ENCODE results near the gene PPP1R12C.
A peak's percentile ranks its signal among the peaks of the same experiment; 100 is the strongest.

PPP1R12C gene

GRCh38 chr19:55091126-55091910 lies 26.1 kb downstream of the PPP1R12C start:
- Mint-ChIP-seq H3K27ac (no peak overlapping the region), H3K4me3 (no peak overlapping the region), H3K9me3 (no peaks in the 10 kb centered on the region), H3K4me1 (peaks cover 30% of the 10 kb centered on the region), H3K36me3 (peaks cover 26% of the 10 kb centered on the region)
- DNase-seq (ENCODE audit: low spot score in 2 of 2) (no peak), ATAC-seq (no peak)

DNA sequence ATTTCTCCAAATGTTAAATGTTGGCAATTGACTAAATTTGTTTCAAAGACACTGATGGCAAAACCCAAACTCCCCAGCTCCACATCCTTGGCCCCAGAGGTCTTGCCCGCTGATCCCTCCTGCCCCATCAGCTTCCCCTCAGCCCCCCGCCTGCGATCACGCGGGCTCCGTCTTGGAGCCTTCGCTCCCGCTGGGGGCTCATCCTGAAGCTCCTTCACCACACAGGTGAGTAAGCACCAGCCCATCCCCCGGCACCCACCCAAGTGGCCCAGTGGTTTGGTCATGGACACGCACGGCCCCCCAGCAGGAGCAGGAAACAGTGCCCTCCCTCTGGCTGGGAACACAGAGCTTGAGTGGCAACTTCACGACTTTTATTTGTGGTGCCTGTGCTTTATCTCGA lies 26.9 kb downstream of the PPP1R12C start:
- no peak for ATAC-seq
- Mint-ChIP-seq H3K4me1 (peaks cover 30% of the 10 kb centered on the region), H3K4me3 (no peak overlapping the region), H3K36me3 (peaks cover 26% of the 10 kb centered on the region), H3K27ac (no peak overlapping the region), H3K9me3 (no peaks in the 10 kb centered on the region)
- DNase-seq (ENCODE audit: low spot score in 2 of 2) = no peak

- peaks cover 26% of the 10 kb centered on the region for H3K36me3 Mint-ChIP-seq
- no peaks in the 10 kb centered on the region for H3K9me3 Mint-ChIP-seq
- H3K4me1 Mint-ChIP-seq = peaks cover 30% of the 10 kb centered on the region
- H3K4me3 Mint-ChIP-seq = no peak overlapping the region
- ATAC-seq = no peak
- peak overlapping the region; percentile 69 for H3K27ac Mint-ChIP-seq
- no peak for DNase-seq (ENCODE audit: low spot score in 2 of 2)
Observed at GRCh38 chr19:55089342-55089944, 28.0 kb downstream of the PPP1R12C start.

- Mint-ChIP-seq H3K4me3 (peak overlapping the region; percentile 60), H3K36me3 (peaks cover 26% of the 10 kb centered on the region), H3K4me1 (peaks cover 30% of the 10 kb centered on the region), H3K27ac (peak overlapping the region; percentile 69), H3K9me3 (no peaks in the 10 kb centered on the region)
- DNase-seq (ENCODE audit: low spot score in 2 of 2) (peak; percentile 77 to 91), ATAC-seq (peak; percentile 43)
Observed at GRCh38 chr19:55088543-55089341, 28.7 kb downstream of the PPP1R12C start.

DNA sequence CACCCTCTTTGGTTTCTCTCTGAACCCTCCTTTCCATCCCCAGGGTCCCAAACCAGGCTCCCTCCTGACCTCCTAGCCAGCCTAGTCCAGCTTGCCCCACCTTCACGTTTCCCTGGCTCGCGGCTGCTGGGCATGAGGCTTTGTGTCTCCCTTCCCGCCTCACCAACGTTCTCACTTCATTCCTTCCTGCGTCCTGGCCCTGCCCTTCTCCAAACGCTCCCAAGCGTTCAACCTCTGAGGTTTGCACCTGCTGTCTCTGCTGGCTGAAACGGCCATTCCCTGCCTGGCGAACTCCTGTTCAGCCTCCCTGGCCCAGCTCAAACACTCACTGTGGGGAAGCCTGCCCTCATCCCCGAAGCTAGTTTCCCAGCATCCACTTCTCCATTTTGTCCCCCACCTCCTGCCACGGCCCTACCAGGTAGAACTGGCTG lies 29.4 kb downstream of the PPP1R12C start:
- peak overlapping the region; percentile 60 for H3K4me3 Mint-ChIP-seq
- H3K9me3 Mint-ChIP-seq = no peaks in the 10 kb centered on the region
- H3K27ac Mint-ChIP-seq = peak overlapping the region; percentile 69
- no peak for DNase-seq (ENCODE audit: low spot score in 2 of 2)
- ATAC-seq = no peak
- peaks cover 30% of the 10 kb centered on the region for H3K4me1 Mint-ChIP-seq
- H3K36me3 Mint-ChIP-seq = peaks cover 26% of the 10 kb centered on the region

DNA sequence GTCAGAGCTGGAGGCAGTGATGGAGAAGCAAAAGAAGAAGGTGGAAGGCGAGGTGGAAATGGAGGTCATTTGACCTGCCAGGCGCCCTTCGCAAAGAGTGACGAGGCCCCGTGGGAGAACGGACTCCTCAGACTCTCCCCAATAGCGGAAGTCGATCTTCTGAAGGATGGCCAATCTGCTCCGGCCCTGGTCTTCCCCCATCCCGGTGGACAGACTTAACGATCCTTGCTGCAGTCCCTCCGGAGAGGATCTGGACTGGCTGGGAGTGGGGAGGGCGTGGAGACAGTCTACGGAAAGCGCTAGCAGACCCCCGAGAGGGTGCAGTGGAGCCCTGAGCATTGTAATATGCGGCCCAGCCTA lies 29.9 kb downstream of the PPP1R12C start:
- no peak overlapping the region for H3K27ac Mint-ChIP-seq
- no peaks in the 10 kb centered on the region for H3K9me3 Mint-ChIP-seq
- H3K4me3 Mint-ChIP-seq = peak overlapping the region; percentile 60
- H3K4me1 Mint-ChIP-seq = peaks cover 36% of the 10 kb centered on the region
- ATAC-seq = no peak
- DNase-seq (ENCODE audit: low spot score in 2 of 2) = no peak
- peaks cover 26% of the 10 kb centered on the region for H3K36me3 Mint-ChIP-seq

- Mint-ChIP-seq H3K36me3 (peaks cover 26% of the 10 kb centered on the region), H3K4me3 (peak overlapping the region; percentile 60), H3K27ac (no peak overlapping the region), H3K4me1 (peaks cover 40% of the 10 kb centered on the region), H3K9me3 (no peaks in the 10 kb centered on the region)
- ATAC-seq (peak; percentile 62), DNase-seq (ENCODE audit: low spot score in 2 of 2) (peak in 1 of 2 donors; percentile 30)
Observed at GRCh38 chr19:55086730-55087541, 30.5 kb downstream of the PPP1R12C start.

DNA sequence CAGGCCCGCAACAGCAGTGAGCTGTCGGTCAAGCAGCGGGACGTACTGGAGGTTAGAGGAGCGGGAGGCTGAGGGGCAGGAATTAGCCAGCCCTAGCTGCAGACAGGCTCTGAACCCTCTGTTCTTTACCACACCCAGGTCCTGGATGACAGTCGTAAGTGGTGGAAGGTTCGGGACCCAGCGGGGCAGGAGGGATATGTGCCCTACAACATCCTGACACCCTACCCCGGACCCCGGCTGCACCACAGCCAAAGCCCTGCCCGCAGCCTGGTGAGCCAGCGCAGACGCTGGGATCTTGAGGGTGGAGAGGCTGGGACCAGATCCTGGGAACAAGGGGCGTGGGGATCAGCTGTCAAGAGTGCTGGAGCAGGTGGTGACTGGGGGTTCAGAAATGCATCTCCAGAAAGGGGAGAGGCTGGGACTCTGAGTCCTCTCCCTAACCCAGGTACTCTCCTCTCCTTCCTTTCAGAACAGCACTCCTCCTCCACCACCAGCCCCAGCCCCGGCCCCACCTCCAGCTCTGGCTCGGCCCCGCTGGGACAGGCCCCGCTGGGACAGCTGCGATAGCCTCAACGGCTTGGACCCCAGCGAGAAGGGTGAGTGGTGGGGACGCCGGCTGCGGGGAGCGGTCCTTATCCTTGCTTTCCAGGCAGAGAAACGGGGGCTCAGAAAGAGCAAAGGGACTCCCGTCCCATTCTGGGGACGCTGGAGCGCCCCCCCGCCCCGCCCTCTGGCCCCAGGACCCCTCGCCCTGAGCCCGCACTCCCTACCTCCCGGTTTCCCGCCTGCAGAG lies 31.3 kb downstream of the PPP1R12C start:
- Mint-ChIP-seq H3K27ac (no peak overlapping the region), H3K9me3 (no peaks in the 10 kb centered on the region), H3K36me3 (peaks cover 24% of the 10 kb centered on the region), H3K4me3 (no peak overlapping the region), H3K4me1 (peaks cover 40% of the 10 kb centered on the region)
- ATAC-seq (no peak), DNase-seq (ENCODE audit: low spot score in 2 of 2) (no peak)

- DNase-seq (ENCODE audit: low spot score in 2 of 2) (no peak), ATAC-seq (no peak)
- H3K4me1 Mint-ChIP-seq = peaks cover 50% of the 10 kb centered on the region
- peaks cover 10% of the 10 kb centered on the region for H3K36me3 Mint-ChIP-seq
- H3K4me3 Mint-ChIP-seq = no peak overlapping the region
- no peaks in the 10 kb centered on the region for H3K9me3 Mint-ChIP-seq
- H3K27ac Mint-ChIP-seq = no peak overlapping the region
Observed at GRCh38 chr19:55084416-55084815, 33.0 kb downstream of the PPP1R12C start.

DNA sequence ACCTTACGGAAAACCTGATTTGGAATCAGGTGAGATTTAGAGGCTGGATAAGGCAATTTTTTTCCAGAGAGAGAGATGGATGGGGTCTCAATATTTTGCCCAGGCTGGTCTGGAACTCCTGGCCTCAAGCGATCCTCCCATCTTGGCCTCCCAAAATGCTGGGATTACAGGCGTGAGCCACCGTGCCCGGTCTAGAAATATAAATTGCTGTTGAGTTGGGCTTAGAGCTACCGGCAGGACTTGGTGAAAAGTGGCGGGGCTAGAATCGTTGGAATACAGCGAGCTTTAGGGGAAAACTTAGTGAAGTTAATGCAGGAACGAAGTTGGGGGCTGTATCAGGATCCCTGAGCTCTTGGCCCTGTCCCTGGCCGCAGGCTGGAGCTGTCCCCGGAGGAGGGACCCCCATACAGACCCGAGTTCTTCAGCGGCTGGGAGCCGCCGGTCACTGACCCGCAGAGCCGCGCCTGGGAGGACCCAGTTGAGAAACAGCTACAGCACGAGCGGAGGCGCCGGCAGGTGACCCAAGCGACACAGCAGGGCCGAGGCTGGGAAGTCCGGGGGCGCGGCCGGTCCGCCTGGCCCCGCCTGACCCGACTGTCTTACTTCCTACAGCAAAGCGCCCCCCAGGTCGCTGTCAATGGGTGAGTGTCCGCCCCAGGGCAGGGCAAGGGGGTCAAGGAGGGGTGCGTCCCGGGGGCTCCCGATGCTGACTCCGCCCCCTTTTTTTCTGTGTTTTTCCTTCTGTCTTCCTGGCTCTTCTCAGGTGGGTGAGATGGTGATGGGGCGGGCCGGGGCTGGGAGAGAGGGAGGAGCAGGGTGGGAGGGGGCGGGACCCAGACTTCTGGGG lies 34.2 kb downstream of the PPP1R12C start:
- H3K27ac Mint-ChIP-seq = no peak overlapping the region
- peaks cover 43% of the 10 kb centered on the region for H3K4me1 Mint-ChIP-seq
- peaks cover 4% of the 10 kb centered on the region for H3K36me3 Mint-ChIP-seq
- H3K4me3 Mint-ChIP-seq = peak overlapping the region; percentile 79
- H3K9me3 Mint-ChIP-seq = no peaks in the 10 kb centered on the region
- DNase-seq (ENCODE audit: low spot score in 2 of 2) = no peak
- ATAC-seq = no peak

GRCh38 chr19:55082020-55082851 lies 35.2 kb downstream of the PPP1R12C start:
- H3K36me3 Mint-ChIP-seq = no peaks in the 10 kb centered on the region
- H3K9me3 Mint-ChIP-seq = no peaks in the 10 kb centered on the region
- DNase-seq (ENCODE audit: low spot score in 2 of 2) = peak; percentile 17 to 59
- peak overlapping the region; percentile 78 for H3K27ac Mint-ChIP-seq
- H3K4me3 Mint-ChIP-seq = peak overlapping the region; percentile 79
- peaks cover 34% of the 10 kb centered on the region for H3K4me1 Mint-ChIP-seq
- ATAC-seq = peak; percentile 1

DNA sequence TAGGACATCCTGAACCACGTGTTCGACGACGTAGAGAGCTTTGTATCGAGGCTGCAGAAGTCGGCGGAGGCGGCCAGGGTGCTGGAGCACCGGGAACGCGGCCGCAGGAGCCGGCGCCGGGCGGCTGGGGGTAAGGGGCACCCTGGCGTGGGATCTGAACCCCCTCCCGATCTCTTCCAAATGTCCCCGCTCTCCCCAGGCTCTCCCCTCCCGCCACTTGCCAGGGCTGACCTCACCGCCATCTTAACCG lies 35.7 kb downstream of the PPP1R12C start:
- DNase-seq (ENCODE audit: low spot score in 2 of 2) (no peak), ATAC-seq (no peak)
- H3K4me1 Mint-ChIP-seq = peaks cover 31% of the 10 kb centered on the region
- H3K9me3 Mint-ChIP-seq = no peaks in the 10 kb centered on the region
- H3K27ac Mint-ChIP-seq = peak overlapping the region; percentile 78
- H3K36me3 Mint-ChIP-seq = no peaks in the 10 kb centered on the region
- peak overlapping the region; percentile 79 for H3K4me3 Mint-ChIP-seq
